Measurements from ENCODE around the gene NPBWR2.

Gene NPBWR2, protein sequence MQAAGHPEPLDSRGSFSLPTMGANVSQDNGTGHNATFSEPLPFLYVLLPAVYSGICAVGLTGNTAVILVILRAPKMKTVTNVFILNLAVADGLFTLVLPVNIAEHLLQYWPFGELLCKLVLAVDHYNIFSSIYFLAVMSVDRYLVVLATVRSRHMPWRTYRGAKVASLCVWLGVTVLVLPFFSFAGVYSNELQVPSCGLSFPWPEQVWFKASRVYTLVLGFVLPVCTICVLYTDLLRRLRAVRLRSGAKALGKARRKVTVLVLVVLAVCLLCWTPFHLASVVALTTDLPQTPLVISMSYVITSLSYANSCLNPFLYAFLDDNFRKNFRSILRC

DNA sequence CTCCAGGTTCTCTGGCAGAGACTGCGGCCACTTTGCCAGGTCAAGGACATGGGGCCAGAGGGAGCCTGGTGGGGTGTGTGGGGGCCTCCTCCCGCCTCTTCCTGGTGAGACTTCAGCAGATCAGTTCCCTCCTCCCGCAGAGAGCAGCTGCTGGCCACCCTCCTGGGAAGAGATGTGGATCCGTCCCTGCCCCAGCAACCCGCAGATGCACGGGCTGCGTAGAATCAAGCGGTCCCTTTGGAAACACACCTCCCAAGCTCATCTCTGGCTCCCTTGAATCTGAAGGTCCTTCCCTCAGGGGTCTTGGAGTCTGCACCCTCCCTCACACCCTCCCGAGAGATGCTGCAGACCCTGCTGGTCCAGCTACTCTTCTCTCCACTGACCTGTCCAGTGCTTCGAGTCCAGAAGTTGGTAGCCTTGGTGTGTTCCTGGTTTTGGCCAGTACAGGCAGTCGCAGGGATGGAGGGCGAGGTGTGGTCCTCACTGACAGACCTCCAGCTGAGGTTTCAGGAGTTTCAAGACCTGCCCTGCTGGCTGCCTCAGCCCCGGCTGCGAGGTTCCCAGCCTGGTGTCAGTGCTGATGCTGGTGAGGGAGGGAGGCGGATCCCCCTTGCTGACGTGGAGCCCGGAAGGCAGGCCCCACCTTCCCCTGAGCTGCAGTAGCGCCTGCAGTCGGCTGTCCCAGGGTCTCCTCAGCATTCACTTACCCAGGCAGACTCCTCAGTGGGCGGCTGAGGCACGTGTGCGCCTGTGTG, at the start of gene NPBWR2:
Gene NPBWR2, minus strand, starts transcription at position 585 of the 755 bp plus-strand sequence. CDS start 734 bp downstream, outside the sequence.
- TF ChIP-seq, protein P1, sequence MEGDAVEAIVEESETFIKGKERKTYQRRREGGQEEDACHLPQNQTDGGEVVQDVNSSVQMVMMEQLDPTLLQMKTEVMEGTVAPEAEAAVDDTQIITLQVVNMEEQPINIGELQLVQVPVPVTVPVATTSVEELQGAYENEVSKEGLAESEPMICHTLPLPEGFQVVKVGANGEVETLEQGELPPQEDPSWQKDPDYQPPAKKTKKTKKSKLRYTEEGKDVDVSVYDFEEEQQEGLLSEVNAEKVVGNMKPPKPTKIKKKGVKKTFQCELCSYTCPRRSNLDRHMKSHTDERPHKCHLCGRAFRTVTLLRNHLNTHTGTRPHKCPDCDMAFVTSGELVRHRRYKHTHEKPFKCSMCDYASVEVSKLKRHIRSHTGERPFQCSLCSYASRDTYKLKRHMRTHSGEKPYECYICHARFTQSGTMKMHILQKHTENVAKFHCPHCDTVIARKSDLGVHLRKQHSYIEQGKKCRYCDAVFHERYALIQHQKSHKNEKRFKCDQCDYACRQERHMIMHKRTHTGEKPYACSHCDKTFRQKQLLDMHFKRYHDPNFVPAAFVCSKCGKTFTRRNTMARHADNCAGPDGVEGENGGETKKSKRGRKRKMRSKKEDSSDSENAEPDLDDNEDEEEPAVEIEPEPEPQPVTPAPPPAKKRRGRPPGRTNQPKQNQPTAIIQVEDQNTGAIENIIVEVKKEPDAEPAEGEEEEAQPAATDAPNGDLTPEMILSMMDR (conservative IDR thresholded peaks at IDR 0.05; ENCODE audit: low read depth, low read length) = no peak
- no peak for DNase-seq (ENCODE audit: low read depth)
- H3K4me3 ChIP-seq (ENCODE audit: low read length) = no peak within 1 kb of the TSS

DNA sequence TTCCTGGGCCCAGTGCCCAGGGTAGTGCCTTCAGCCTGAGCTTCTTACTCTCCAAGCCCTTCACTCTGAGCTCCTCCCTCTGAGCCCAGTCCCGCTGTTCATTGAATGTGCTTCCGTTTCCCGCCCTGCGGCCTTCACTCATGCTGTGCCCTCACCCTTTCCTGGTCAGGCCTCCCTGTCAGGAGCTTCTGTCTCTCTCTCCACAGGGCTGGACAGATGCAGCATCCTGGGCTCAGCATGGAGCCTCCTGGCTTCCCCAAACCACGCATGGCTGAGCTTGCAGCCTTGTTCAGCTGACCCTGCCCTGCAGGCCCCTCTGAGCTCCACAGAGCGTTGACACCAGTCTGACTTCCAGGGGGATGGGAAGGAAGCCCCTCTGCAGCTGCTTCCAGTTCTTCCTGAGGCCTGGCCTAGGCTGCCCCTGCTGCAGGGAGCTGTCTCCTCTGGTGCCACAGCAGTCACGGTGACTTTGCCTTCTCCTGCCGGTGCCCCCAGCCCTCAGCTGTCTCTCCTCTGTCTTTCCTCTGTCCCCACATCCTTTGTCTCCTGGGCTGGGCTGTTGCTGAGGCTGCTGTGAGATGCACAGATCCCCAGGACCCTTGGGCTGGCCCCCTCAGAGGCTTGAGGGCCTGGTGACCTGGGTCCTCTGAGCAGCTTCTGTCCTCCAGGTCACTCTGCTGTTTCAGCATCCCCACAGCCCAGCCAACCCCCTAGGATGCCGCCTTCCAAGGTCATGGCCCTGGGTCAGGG, 48.9 kb upstream of the NPBWR2 start:
- no peak overlapping the region for H3K4me3 ChIP-seq (ENCODE audit: low read length)
- DNase-seq (ENCODE audit: low read depth) = no peak
- TF ChIP-seq, protein P1 (conservative IDR thresholded peaks at IDR 0.05; ENCODE audit: low read depth, low read length) = no peak

DNA sequence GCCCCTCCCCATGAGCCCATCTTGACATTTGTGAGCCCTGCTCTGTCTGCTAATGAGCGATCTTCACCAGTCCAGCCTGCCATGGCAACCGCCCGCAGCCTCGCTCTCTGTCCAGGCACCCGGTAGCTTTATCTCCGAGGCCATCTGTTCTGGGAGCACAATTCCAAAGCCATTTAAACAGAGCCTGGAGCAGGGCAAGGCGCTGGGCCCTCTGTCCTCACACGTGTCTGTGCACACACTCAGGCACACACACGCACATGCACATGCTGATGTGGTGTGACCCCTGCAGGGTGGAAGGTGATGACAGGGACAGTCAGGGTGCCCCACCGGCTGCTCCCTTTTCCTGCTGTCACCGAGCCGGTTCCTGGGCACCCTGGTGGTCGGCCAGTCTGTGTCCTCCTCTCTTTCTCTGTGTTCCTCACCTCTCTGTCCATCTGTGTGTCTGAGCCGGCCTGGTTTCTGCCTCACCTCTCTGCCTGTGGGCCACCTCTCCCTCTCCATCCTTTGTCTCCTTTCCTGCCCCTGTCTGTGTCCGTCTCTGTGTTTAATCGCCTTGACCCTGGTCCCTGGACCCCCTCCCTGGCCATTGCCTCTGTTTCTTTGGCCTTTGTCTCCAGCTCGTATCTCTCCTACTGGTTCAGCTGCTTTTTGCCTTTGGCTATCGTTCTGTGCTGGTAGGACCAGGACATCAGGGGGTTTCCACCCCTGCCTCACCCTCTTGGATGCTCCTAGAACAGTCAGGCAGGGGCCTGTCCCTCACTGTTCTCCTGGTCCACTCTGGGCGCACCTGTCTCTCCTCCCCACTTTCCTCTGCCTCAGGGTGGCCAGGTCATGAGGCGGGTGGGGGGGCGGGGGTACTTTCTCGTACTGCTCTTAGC, 48.1 kb upstream of the NPBWR2 start:
- no peak overlapping the region for H3K4me3 ChIP-seq (ENCODE audit: low read length)
- TF ChIP-seq, protein P1 (conservative IDR thresholded peaks at IDR 0.05; ENCODE audit: low read depth, low read length) = no peak
- no peak for DNase-seq (ENCODE audit: low read depth)

DNA sequence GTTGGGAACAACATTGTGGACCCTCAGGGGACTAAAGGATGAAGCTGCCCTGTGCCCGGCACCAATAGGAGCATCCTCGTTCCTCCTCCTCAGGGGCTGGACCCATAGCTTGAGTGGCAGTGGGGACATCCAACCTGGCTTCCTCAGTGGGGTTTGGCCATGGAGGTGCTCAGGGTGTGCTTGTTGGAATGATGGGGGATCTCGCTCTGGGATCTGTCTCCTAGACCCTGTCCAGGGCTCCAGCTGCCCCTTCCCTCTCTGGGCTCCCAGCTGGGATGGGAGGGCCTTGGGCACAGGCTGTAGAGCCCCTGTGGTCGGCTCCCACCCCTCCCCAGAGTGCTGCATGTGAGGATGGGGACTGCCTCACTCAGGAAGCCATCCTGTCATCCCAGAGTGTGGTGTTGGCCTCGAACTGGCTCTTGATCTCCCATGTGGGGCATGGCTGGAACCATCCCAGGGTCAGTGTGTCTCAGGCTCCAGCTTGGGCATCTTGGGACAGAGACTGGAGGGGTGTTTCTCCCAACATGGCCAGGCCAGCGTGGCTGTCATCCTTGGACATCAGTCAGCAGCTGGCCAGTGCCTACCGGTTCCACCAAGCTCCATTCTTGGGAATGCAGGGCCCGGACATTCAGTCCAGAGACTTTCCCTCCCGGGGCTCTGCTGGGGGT, 47.4 kb upstream of the NPBWR2 start:
- no peak overlapping the region for H3K4me3 ChIP-seq (ENCODE audit: low read length)
- TF ChIP-seq, protein P1 (conservative IDR thresholded peaks at IDR 0.05; ENCODE audit: low read depth, low read length) = no peak
- DNase-seq (ENCODE audit: low read depth) = no peak

DNA sequence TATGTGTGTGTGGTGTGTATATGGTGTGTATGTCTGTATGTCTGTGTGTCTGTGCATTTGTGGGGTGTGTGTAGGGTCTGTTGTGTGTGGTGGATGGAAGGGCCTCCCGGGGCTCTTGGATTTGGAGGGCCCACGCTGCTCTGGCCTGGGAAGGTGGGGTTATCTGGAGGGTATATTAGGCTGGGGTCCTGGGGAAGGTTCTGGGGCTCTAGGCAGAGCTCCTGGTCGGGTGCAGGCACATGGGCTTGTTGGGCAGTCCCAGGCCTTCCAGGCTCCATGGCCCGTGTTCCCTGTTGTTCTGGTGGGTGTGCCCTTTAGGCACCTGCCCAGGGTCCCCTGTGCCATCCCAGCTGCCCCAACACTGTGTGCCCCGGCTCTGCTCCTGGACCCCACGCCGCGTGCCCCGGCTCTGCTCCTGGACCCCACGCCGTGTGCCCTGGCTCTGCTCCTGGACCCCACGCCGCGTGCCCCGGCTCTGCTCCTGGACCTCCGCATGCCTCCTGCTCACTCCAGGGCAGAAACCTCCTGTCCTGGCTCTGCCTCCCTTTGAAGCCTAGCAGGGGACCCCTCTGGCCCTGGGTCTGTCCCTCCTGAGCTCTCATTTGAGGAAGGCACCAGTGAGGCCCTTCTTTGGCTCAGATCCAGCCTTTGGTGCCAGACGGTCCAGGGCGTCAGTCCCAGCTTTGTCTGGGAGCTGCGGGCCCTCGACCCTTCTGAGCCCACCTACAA, 46.7 kb upstream of the NPBWR2 start:
- TF ChIP-seq, protein P1 (conservative IDR thresholded peaks at IDR 0.05; ENCODE audit: low read depth, low read length) = no peak
- H3K4me3 ChIP-seq (ENCODE audit: low read length) = no peak overlapping the region
- DNase-seq (ENCODE audit: low read depth) = no peak
